A673 (cell line): ENCODE data around the gene FAM241B.

ENCODE experiments used
- EZH2 ChIP-seq: fragments of 200-600 bp; sonication (generic); IDR thresholded peaks from 2 replicates; pipeline ENCODE4 v1.6.1; 2017; ENCODE audit warnings: borderline replicate concordance, low read depth, mild to moderate bottlenecking, mixed read lengths, antibody characterized with exemption, low read length; ENCODE audit not compliant: poor library complexity, severe bottlenecking
- TF ChIP-seq, protein P1 (sequence below): fragments of 300-800, 200-600 bp; sonication (generic); conservative IDR thresholded peaks from 2 replicates; pipeline ENCODE4 v1.5.1; 2017; ENCODE audit warnings: low read depth, mild to moderate bottlenecking, antibody characterized with exemption, low read length, moderate library complexity, mixed read lengths

GRCh38 chr10:69639291-69640195 lies 9.5 kb downstream of the FAM241B start:
- TF ChIP-seq, protein P1, sequence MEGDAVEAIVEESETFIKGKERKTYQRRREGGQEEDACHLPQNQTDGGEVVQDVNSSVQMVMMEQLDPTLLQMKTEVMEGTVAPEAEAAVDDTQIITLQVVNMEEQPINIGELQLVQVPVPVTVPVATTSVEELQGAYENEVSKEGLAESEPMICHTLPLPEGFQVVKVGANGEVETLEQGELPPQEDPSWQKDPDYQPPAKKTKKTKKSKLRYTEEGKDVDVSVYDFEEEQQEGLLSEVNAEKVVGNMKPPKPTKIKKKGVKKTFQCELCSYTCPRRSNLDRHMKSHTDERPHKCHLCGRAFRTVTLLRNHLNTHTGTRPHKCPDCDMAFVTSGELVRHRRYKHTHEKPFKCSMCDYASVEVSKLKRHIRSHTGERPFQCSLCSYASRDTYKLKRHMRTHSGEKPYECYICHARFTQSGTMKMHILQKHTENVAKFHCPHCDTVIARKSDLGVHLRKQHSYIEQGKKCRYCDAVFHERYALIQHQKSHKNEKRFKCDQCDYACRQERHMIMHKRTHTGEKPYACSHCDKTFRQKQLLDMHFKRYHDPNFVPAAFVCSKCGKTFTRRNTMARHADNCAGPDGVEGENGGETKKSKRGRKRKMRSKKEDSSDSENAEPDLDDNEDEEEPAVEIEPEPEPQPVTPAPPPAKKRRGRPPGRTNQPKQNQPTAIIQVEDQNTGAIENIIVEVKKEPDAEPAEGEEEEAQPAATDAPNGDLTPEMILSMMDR: peak; percentile 87
- no peak for TF ChIP-seq EZH2
